ENCODE data around the gene PARD3. TPM values are rescaled to one million over a fixed set of nuclear protein-coding genes. Genes with fewer than 3 reads are reported as not detected.

PARD3 gene
- total RNA-seq, 4 donors from 2014 or later = 115 to 226 (median 141) TPM

GRCh38 chr10:34189830-34190229 is 625.3 kb downstream of the PARD3 start:
- no peak overlapping the region for H3K27ac ChIP-seq
- 100% methylated on average over 1 of the region's 1 CpG for WGBS
- no peak overlapping the region for H3K4me3 ChIP-seq
- no peaks in the 10 kb centered on the region for H3K9me3 ChIP-seq
- DNase-seq (ENCODE audit: low spot score in 2 of 2) = no peak
- H3K4me1 ChIP-seq = peaks cover 7% of the 10 kb centered on the region
- TF ChIP-seq POLR2A (IDR thresholded peaks at IDR 0.05) (no peak), CTCF (IDR thresholded peaks at IDR 0.05) (no peak), EP300 (IDR thresholded peaks at IDR 0.05) (no peak), POLR2AphosphoS5 (IDR thresholded peaks at IDR 0.05) (no peak)
- H3K27me3 ChIP-seq = no peaks in the 10 kb centered on the region
- H3K36me3 ChIP-seq = no peaks in the 10 kb centered on the region

- H3K4me3 ChIP-seq = no peak overlapping the region
- H3K27me3 ChIP-seq = no peaks in the 10 kb centered on the region
- no peak for DNase-seq (ENCODE audit: low spot score in 2 of 2)
- no peaks in the 10 kb centered on the region for H3K36me3 ChIP-seq
- 82% methylated on average over 5 of the region's 5 CpGs for WGBS
- H3K4me1 ChIP-seq = peaks cover 7% of the 10 kb centered on the region
- H3K9me3 ChIP-seq = no peaks in the 10 kb centered on the region
- no peak for TF ChIP-seq POLR2A (IDR thresholded peaks at IDR 0.05)
- H3K27ac ChIP-seq = no peak overlapping the region
Observed at GRCh38 chr10:34188221-34188620, 626.9 kb downstream of the PARD3 start.

GRCh38 chr10:34187201-34187600 is 627.9 kb downstream of the PARD3 start:
- H3K36me3 ChIP-seq = no peaks in the 10 kb centered on the region
- TF ChIP-seq POLR2AphosphoS5 (IDR thresholded peaks at IDR 0.05) (no peak), POLR2A (IDR thresholded peaks at IDR 0.05) (no peak), EP300 (IDR thresholded peaks at IDR 0.05) (no peak), CTCF (IDR thresholded peaks at IDR 0.05) (no peak)
- no peak overlapping the region for H3K27ac ChIP-seq
- no peaks in the 10 kb centered on the region for H3K9me3 ChIP-seq
- H3K4me3 ChIP-seq = no peak overlapping the region
- 69% methylated on average over 1 of the region's 1 CpG for WGBS
- no peaks in the 10 kb centered on the region for H3K27me3 ChIP-seq
- peaks cover 7% of the 10 kb centered on the region for H3K4me1 ChIP-seq
- no peak for DNase-seq (ENCODE audit: low spot score in 2 of 2)

GRCh38 chr10:34186745-34187144 is 628.4 kb downstream of the PARD3 start:
- Histone ChIP-seq H3K27me3 (no peaks in the 10 kb centered on the region), H3K27ac (no peak overlapping the region), H3K4me1 (peaks cover 12% of the 10 kb centered on the region), H3K9me3 (no peaks in the 10 kb centered on the region), H3K36me3 (no peaks in the 10 kb centered on the region), H3K4me3 (no peak overlapping the region)
- WGBS = 93% methylated on average over 3 of the region's 3 CpGs
- TF ChIP-seq EP300 (IDR thresholded peaks at IDR 0.05) = no peak
- TF ChIP-seq CTCF (IDR thresholded peaks at IDR 0.05) = no peak
- TF ChIP-seq POLR2AphosphoS5 (IDR thresholded peaks at IDR 0.05) = no peak
- TF ChIP-seq POLR2A (IDR thresholded peaks at IDR 0.05) = no peak
- DNase-seq (ENCODE audit: low spot score in 2 of 2) = no peak

- 77% methylated on average over 7 of the region's 7 CpGs for WGBS
- H3K4me1 ChIP-seq = peaks cover 14% of the 10 kb centered on the region
- TF ChIP-seq POLR2A (IDR thresholded peaks at IDR 0.05) = no peak
- TF ChIP-seq POLR2AphosphoS5 (IDR thresholded peaks at IDR 0.05) = no peak
- no peak for TF ChIP-seq EP300 (IDR thresholded peaks at IDR 0.05)
- TF ChIP-seq CTCF (IDR thresholded peaks at IDR 0.05) = no peak
- no peaks in the 10 kb centered on the region for H3K27me3 ChIP-seq
- H3K4me3 ChIP-seq = no peak overlapping the region
- H3K27ac ChIP-seq = no peak overlapping the region
- no peaks in the 10 kb centered on the region for H3K9me3 ChIP-seq
- DNase-seq (ENCODE audit: low spot score in 2 of 2) = no peak
- H3K36me3 ChIP-seq = no peaks in the 10 kb centered on the region
Observed at GRCh38 chr10:34185998-34186397, 629.1 kb downstream of the PARD3 start.

- no peak overlapping the region for H3K4me3 ChIP-seq
- peaks cover 14% of the 10 kb centered on the region for H3K4me1 ChIP-seq
- no peaks in the 10 kb centered on the region for H3K9me3 ChIP-seq
- TF ChIP-seq POLR2A (IDR thresholded peaks at IDR 0.05) (no peak), EP300 (IDR thresholded peaks at IDR 0.05) (no peak), POLR2AphosphoS5 (IDR thresholded peaks at IDR 0.05) (no peak), CTCF (IDR thresholded peaks at IDR 0.05) (no peak)
- H3K27me3 ChIP-seq = no peaks in the 10 kb centered on the region
- DNase-seq (ENCODE audit: low spot score in 2 of 2) = no peak
- WGBS = 82% methylated on average over 1 of the region's 1 CpG
- no peak overlapping the region for H3K27ac ChIP-seq
- H3K36me3 ChIP-seq = no peaks in the 10 kb centered on the region
Observed at GRCh38 chr10:34184939-34185386, 630.1 kb downstream of the PARD3 start.
